ENCODE measurements around the gene GPM6B. TPM values are rescaled to one million over a fixed set of nuclear protein-coding genes. Genes with fewer than 3 reads are reported as not detected.

The GPM6B gene
- total RNA-seq, 4 donors from 2014 or later, result 199 to 408 (median 299) TPM

DNA sequence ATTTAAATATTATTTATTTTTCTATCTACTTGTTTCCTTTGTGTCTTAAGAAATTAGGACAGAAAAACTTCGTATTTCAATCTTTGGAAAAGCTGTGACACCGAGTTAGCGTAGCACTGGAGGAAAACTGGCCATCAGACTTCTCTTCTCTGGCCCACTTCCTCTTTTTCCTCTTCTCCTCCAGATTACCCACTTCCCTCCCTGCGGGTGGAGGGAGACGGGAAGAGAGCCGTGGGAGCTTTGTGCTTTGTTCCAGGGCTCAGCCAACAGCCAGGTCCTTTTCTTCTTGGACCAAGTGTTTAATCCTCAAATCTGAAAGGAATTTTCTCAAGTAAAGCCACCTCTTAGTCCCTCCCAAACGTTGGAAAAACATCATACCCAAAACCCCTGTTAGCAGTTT is 52.6 kb downstream of the GPM6B start:
- peak overlapping the region; percentile 7 to 79 (median 60) for H3K27ac ChIP-seq
- H3K36me3 ChIP-seq, result peaks cover 0 to 18% (median 0%) of the 10 kb centered on the region in 3 donors
- no peaks in the 10 kb centered on the region for H3K9me3 ChIP-seq
- peaks cover 0 to 20% (median 3%) of the 10 kb centered on the region in 4 donors for H3K4me1 ChIP-seq
- DNase-seq (ENCODE audit: low spot score in 2 of 2), result no peak
- no peak for TF ChIP-seq POLR2A (IDR thresholded peaks at IDR 0.05)
- TF ChIP-seq, protein P1, sequence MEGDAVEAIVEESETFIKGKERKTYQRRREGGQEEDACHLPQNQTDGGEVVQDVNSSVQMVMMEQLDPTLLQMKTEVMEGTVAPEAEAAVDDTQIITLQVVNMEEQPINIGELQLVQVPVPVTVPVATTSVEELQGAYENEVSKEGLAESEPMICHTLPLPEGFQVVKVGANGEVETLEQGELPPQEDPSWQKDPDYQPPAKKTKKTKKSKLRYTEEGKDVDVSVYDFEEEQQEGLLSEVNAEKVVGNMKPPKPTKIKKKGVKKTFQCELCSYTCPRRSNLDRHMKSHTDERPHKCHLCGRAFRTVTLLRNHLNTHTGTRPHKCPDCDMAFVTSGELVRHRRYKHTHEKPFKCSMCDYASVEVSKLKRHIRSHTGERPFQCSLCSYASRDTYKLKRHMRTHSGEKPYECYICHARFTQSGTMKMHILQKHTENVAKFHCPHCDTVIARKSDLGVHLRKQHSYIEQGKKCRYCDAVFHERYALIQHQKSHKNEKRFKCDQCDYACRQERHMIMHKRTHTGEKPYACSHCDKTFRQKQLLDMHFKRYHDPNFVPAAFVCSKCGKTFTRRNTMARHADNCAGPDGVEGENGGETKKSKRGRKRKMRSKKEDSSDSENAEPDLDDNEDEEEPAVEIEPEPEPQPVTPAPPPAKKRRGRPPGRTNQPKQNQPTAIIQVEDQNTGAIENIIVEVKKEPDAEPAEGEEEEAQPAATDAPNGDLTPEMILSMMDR (IDR thresholded peaks at IDR 0.05), result no peak
- TF ChIP-seq EP300 (IDR thresholded peaks at IDR 0.05), result no peak
- no peaks in the 10 kb centered on the region for H3K27me3 ChIP-seq
- H3K4me3 ChIP-seq, result peak overlapping the region in 1 of 4 donors; percentile 5
- WGBS, 2 donors, result 38 to 40% methylated on average over 7 of the region's 7 CpGs

DNA sequence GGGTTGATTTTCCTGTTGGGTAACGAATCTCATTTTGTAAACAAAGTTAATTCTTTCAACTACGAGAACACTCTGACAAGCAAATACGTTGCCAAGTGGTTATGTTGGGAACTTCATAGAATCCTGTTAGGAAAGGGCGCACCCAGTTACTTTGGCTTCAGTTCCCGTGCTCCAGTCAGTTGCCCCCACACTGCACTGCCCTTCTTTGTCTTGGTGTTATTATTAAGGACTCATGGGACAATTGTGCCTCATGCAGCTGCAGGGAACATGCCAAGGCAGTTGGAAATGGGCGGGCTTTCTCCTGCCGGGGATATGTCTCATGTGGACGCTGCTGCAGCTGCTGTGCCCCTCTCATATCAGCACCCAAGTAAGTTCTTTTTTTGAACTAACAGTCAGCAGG is 53.4 kb downstream of the GPM6B start:
- TF ChIP-seq EP300 (IDR thresholded peaks at IDR 0.05) (peak in 1 of 2 donors; percentile 77), POLR2A (IDR thresholded peaks at IDR 0.05) (no peak)
- TF ChIP-seq, protein P1 (IDR thresholded peaks at IDR 0.05), result peak in 3 of 5 experiments; percentile 14 to 27 (median 18)
- Histone ChIP-seq H3K9me3 (no peaks in the 10 kb centered on the region), H3K4me1 (peaks cover 0 to 20% (median 3%) of the 10 kb centered on the region in 4 donors), H3K27ac (peak overlapping the region; percentile 19 to 79 (median 62)), H3K4me3 (peak overlapping the region in 1 of 4 donors; percentile 12), H3K36me3 (peaks cover 0 to 21% (median 0%) of the 10 kb centered on the region in 3 donors), H3K27me3 (no peaks in the 10 kb centered on the region)
- peak in 1 of 2 donors; percentile 14 for DNase-seq (ENCODE audit: low spot score in 2 of 2)
- WGBS, 2 donors, result 28 to 61% methylated on average over 8 of the region's 8 CpGs

DNA sequence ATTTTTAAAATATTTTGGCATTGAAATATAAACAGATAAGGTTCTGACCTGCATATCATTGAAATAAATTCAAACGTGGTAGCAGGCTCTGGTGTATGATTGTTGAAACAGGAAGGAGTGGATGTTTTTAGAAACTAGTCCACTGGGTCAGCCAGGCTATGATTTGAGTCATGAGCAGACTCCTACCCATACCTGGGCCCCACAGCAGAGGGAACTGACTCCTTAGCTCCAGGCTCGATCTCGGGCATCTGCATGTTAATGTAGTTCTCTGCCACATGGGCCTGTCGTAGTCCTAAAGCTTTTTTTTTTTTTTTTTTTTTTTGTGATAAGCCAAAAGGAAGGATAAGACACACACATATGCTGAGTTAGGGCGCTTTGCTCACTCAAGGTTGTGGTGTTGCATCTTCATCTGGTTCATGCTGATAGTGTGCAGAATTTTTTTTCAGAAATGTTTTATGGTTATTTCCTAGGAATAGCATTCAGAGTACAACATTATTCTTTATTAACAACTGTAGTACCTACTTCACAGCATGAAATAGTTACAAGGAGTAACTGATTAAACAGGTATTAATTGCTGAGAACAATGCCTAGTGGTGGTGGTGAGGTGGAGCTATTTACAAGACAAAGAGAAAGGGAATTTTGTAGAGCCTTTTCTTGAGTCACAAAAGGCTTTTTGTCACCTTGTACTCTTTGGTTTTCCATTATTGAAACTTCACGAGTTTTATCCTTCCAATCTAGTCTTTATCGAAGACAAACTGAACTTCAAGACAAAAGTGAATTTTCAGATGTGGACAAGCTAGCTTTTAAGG is 55.1 kb downstream of the GPM6B start:
- Histone ChIP-seq H3K4me3 (no peak overlapping the region), H3K27me3 (no peaks in the 10 kb centered on the region), H3K36me3 (peaks cover 0 to 24% (median 0%) of the 10 kb centered on the region in 3 donors), H3K9me3 (no peaks in the 10 kb centered on the region), H3K4me1 (peaks cover 0 to 17% (median 3%) of the 10 kb centered on the region in 4 donors), H3K27ac (peak overlapping the region in 1 of 4 donors; percentile 44)
- TF ChIP-seq EP300 (IDR thresholded peaks at IDR 0.05), result no peak
- TF ChIP-seq POLR2A (IDR thresholded peaks at IDR 0.05), result no peak
- TF ChIP-seq, protein P1 (IDR thresholded peaks at IDR 0.05), result no peak
- WGBS, 2 donors, result 61 to 69% methylated on average over 7 of the region's 7 CpGs
- no peak for DNase-seq (ENCODE audit: low spot score in 2 of 2)

DNA sequence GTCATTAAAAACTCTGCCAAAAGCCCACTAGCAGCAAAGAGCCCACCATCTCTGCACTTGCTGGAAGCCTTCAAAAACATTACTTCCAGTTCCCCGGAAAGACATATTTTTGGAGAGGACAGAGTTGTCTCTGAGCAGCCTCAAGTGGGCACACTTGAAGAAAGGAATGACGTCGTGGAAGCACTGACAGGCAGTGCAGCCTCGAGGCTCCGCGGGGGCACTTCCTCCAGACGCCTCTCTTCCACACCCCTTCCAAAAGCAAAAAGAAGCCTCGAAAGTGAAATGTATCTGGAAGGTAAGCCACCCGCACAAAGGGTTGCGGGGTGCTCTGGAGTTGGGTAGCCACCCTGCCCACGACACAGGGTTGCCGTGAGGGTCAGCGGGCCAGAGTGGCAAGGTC is 56.5 kb downstream of the GPM6B start:
- Histone ChIP-seq H3K4me1 (peaks cover 0 to 17% (median 3%) of the 10 kb centered on the region in 4 donors), H3K4me3 (no peak overlapping the region), H3K9me3 (no peaks in the 10 kb centered on the region), H3K27ac (peak overlapping the region in 1 of 4 donors; percentile 20), H3K27me3 (no peaks in the 10 kb centered on the region), H3K36me3 (peaks cover 0 to 24% (median 0%) of the 10 kb centered on the region in 3 donors)
- TF ChIP-seq EP300 (IDR thresholded peaks at IDR 0.05) (no peak), POLR2A (IDR thresholded peaks at IDR 0.05) (no peak)
- TF ChIP-seq, protein P1 (IDR thresholded peaks at IDR 0.05), result no peak
- no peak for DNase-seq (ENCODE audit: low spot score in 2 of 2)
- WGBS, 2 donors, result 35 to 89% methylated on average over 3 to 13 of the region's 13 CpGs

DNA sequence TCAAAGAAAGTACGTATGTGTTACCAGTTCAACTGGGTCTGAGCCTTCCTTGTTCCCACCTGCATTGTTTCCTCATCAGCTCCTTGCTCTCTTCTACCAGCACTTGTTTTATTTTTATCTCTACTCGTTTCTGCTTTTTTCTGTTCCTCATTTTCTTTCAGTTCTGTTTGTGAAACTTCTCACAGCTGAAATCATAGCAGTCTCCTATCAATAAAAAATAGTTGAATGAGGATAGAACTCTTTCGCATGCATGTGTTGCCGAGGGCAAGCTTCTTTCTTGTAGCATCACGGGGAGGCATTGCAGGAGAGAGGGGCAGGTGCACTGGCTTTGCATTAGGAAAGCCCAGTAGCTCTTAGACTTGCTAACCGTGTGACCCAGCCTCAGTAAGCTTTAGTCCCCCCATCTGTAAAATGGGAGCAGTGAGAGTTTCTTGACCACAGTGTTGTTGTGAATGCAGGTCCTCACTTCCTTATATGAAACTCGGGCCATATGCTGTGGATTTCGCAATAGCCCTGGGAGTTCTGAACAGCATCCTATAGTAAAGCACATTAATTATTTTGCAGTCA is 57.7 kb downstream of the GPM6B start:
- 80 to 86% methylated on average over 8 of the region's 8 CpGs for whole genome bisulfite sequencing, 2 donors
- TF ChIP-seq EP300 (IDR thresholded peaks at IDR 0.05) (no peak), POLR2A (IDR thresholded peaks at IDR 0.05) (no peak)
- TF ChIP-seq, protein P1 (IDR thresholded peaks at IDR 0.05), result no peak
- H3K9me3 ChIP-seq, result no peaks in the 10 kb centered on the region
- no peaks in the 10 kb centered on the region for H3K27me3 ChIP-seq
- no peak for DNase-seq (ENCODE audit: low spot score in 2 of 2)
- peaks cover 0 to 7% (median 3%) of the 10 kb centered on the region in 4 donors for H3K4me1 ChIP-seq
- peaks cover 0 to 24% (median 0%) of the 10 kb centered on the region in 3 donors for H3K36me3 ChIP-seq
- no peak overlapping the region for H3K27ac ChIP-seq
- no peak overlapping the region for H3K4me3 ChIP-seq

Data from tibial nerve (tissue), 4 donors.